SK-N-SH treated with all-trans-retinoic acid at 6 μM for 48 hours (cell line): ENCODE data around the gene LRRC74B.

Experiments
- BACH2 ChIP-seq: fragments of 250-450 bp; sonication (Bioruptor Pico); IDR thresholded peaks from 2 replicates; pipeline ENCODE4 v1.9.0; 2021; ENCODE audit warnings: mild to moderate bottlenecking, borderline replicate concordance
- GLIS3 ChIP-seq: fragments of 250-450 bp; sonication (Bioruptor Pico); IDR thresholded peaks from 2 replicates; pipeline ENCODE4 v1.5.0; 2020; ENCODE audit warnings: mild to moderate bottlenecking, moderate library complexity
- ISL1 ChIP-seq: fragments of 250-450 bp; sonication (Bioruptor Pico); IDR thresholded peaks from 2 replicates; pipeline ENCODE4 v2.1.2; 2022; ENCODE audit warnings: mild to moderate bottlenecking, moderate library complexity
- OSR1 ChIP-seq: fragments of 250-450 bp; sonication (Bioruptor Pico); IDR thresholded peaks from 2 replicates; pipeline ENCODE4 v1.8.0; 2022; ENCODE audit warnings: moderate library complexity, mild to moderate bottlenecking, inconsistent platforms
- RARB ChIP-seq: fragments of 250-450 bp; sonication (Bioruptor Pico); IDR thresholded peaks from 2 replicates; pipeline ENCODE4 v1.8.0; 2021; ENCODE audit warnings: mild to moderate bottlenecking, moderate library complexity
- TOX ChIP-seq: fragments of 250-450 bp; sonication (Bioruptor Pico); IDR thresholded peaks from 2 replicates; pipeline ENCODE4 v1.8.0; 2021; ENCODE audit warnings: mild to moderate bottlenecking, moderate library complexity, borderline replicate concordance
- ZFP3 ChIP-seq: fragments of 250-450 bp; sonication (Bioruptor Pico); IDR thresholded peaks from 2 replicates; pipeline ENCODE4 v1.5.0; 2020; ENCODE audit warnings: mild to moderate bottlenecking, moderate library complexity
- ZFP30 ChIP-seq: fragments of 450-650 bp; formaldehyde crosslinking; IDR thresholded peaks from 2 replicates; pipeline ENCODE4 v1.5.0; 2022; ENCODE audit warnings: mild to moderate bottlenecking, moderate library complexity
- ZNF565 ChIP-seq: fragments of 450-650 bp; formaldehyde crosslinking; conservative IDR thresholded peaks from 2 replicates; pipeline ENCODE4 v1.5.0; 2020; ENCODE audit warnings: low read depth, mild to moderate bottlenecking, moderate library complexity
- TF ChIP-seq, protein P1 (sequence below): fragments of 250-450 bp; sonication (Bioruptor Pico); IDR thresholded peaks from 2 replicates; pipeline ENCODE4 v1.5.1; 2020; ENCODE audit warnings: low read depth, mild to moderate bottlenecking, moderate library complexity
- TF ChIP-seq, protein P2 (sequence below): fragments of 250-450 bp; sonication (Bioruptor Pico); IDR thresholded peaks from 2 replicates; pipeline ENCODE4 v1.8.0; 2021; ENCODE audit warnings: low read depth, mild to moderate bottlenecking, moderate library complexity, borderline replicate concordance
- TF ChIP-seq, protein P3 (sequence below): fragments of 250-450 bp; sonication (Bioruptor Pico); IDR thresholded peaks from 2 replicates; pipeline ENCODE4 v1.8.0; 2020; ENCODE audit warnings: mild to moderate bottlenecking, moderate library complexity, borderline replicate concordance
- TF ChIP-seq, protein P4 (sequence below): fragments of 250-450 bp; sonication (Bioruptor Pico); IDR thresholded peaks from 2 replicates; pipeline ENCODE4 v1.5.0; 2020; ENCODE audit warnings: mild to moderate bottlenecking, moderate library complexity
- TF ChIP-seq, protein P5 (sequence below): fragments of 250-450 bp; sonication (Bioruptor Pico); IDR thresholded peaks from 2 replicates; pipeline ENCODE4 v1.5.1; 2021; ENCODE audit warnings: mild to moderate bottlenecking, moderate library complexity

DNA sequence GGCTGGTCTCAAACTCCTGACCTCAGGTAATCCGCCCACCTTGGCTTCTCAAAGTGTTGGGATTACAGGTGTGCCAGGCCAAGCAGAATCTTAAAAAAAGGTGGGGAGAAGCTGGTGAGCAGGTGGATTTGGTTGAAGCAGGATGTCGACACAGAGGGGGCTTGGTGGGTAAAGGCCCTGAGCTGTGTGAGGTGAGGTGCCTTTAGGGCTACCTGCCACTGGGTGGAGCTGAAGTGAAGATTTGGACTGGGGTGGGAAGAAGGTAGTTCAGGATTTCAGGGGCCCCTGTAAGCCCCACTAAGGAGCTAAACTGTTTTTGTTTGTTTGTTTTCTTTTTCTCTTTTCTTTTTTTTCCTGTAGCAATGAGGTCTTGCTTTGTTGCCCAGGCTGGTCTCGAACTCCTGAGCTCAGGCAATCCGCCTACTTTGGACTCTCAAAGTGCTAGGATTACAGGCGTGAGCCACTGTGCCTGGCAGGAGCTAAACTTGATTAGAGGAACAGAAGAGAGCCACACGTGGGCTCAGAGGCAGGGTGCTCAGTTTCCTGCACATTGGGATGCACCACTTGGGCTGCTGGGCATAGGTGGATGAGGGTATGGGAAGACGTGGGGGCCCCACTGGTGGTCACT is 24.8 kb upstream of the LRRC74B start:
- TF ChIP-seq ZFP3 (CRISPR knock-in tag) (no peak), ISL1 (CRISPR knock-in tag) (no peak), BACH2 (no peak), ZNF565 (no peak), RARB (CRISPR knock-in tag) (no peak), OSR1 (no peak), TOX (CRISPR knock-in tag) (no peak), ZFP30 (CRISPR knock-in tag) (no peak), GLIS3 (CRISPR knock-in tag) (no peak)
- TF ChIP-seq, protein P1, sequence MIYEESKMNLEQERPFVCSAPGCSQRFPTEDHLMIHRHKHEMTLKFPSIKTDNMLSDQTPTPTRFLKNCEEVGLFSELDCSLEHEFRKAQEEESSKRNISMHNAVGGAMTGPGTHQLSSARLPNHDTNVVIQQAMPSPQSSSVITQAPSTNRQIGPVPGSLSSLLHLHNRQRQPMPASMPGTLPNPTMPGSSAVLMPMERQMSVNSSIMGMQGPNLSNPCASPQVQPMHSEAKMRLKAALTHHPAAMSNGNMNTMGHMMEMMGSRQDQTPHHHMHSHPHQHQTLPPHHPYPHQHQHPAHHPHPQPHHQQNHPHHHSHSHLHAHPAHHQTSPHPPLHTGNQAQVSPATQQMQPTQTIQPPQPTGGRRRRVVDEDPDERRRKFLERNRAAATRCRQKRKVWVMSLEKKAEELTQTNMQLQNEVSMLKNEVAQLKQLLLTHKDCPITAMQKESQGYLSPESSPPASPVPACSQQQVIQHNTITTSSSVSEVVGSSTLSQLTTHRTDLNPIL (CRISPR knock-in tag) = no peak
- TF ChIP-seq, protein P2, sequence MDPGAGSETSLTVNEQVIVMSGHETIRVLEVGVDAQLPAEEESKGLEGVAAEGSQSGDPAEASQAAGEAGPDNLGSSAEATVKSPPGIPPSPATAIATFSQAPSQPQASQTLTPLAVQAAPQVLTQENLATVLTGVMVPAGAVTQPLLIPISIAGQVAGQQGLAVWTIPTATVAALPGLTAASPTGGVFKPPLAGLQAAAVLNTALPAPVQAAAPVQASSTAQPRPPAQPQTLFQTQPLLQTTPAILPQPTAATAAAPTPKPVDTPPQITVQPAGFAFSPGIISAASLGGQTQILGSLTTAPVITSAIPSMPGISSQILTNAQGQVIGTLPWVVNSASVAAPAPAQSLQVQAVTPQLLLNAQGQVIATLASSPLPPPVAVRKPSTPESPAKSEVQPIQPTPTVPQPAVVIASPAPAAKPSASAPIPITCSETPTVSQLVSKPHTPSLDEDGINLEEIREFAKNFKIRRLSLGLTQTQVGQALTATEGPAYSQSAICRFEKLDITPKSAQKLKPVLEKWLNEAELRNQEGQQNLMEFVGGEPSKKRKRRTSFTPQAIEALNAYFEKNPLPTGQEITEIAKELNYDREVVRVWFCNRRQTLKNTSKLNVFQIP = no peak
- TF ChIP-seq, protein P3, sequence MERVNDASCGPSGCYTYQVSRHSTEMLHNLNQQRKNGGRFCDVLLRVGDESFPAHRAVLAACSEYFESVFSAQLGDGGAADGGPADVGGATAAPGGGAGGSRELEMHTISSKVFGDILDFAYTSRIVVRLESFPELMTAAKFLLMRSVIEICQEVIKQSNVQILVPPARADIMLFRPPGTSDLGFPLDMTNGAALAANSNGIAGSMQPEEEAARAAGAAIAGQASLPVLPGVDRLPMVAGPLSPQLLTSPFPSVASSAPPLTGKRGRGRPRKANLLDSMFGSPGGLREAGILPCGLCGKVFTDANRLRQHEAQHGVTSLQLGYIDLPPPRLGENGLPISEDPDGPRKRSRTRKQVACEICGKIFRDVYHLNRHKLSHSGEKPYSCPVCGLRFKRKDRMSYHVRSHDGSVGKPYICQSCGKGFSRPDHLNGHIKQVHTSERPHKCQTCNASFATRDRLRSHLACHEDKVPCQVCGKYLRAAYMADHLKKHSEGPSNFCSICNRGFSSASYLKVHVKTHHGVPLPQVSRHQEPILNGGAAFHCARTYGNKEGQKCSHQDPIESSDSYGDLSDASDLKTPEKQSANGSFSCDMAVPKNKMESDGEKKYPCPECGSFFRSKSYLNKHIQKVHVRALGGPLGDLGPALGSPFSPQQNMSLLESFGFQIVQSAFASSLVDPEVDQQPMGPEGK (CRISPR knock-in tag) = no peak
- TF ChIP-seq, protein P4, sequence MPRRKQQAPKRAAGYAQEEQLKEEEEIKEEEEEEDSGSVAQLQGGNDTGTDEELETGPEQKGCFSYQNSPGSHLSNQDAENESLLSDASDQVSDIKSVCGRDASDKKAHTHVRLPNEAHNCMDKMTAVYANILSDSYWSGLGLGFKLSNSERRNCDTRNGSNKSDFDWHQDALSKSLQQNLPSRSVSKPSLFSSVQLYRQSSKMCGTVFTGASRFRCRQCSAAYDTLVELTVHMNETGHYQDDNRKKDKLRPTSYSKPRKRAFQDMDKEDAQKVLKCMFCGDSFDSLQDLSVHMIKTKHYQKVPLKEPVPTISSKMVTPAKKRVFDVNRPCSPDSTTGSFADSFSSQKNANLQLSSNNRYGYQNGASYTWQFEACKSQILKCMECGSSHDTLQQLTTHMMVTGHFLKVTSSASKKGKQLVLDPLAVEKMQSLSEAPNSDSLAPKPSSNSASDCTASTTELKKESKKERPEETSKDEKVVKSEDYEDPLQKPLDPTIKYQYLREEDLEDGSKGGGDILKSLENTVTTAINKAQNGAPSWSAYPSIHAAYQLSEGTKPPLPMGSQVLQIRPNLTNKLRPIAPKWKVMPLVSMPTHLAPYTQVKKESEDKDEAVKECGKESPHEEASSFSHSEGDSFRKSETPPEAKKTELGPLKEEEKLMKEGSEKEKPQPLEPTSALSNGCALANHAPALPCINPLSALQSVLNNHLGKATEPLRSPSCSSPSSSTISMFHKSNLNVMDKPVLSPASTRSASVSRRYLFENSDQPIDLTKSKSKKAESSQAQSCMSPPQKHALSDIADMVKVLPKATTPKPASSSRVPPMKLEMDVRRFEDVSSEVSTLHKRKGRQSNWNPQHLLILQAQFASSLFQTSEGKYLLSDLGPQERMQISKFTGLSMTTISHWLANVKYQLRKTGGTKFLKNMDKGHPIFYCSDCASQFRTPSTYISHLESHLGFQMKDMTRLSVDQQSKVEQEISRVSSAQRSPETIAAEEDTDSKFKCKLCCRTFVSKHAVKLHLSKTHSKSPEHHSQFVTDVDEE (CRISPR knock-in tag) = no peak
- TF ChIP-seq, protein P5, sequence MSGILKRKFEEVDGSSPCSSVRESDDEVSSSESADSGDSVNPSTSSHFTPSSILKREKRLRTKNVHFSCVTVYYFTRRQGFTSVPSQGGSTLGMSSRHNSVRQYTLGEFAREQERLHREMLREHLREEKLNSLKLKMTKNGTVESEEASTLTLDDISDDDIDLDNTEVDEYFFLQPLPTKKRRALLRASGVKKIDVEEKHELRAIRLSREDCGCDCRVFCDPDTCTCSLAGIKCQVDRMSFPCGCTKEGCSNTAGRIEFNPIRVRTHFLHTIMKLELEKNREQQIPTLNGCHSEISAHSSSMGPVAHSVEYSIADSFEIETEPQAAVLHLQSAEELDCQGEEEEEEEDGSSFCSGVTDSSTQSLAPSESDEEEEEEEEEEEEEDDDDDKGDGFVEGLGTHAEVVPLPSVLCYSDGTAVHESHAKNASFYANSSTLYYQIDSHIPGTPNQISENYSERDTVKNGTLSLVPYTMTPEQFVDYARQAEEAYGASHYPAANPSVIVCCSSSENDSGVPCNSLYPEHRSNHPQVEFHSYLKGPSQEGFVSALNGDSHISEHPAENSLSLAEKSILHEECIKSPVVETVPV (CRISPR knock-in tag) = no peak
